A549 (cell line): ENCODE data around the gene TUBB3. TPM values are rescaled to one million over a fixed set of nuclear protein-coding genes. Genes with fewer than 3 reads are reported as not detected.

ENCODE experiments used
- ATAC-seq, 2 experiments: fragments of 200-7000 bp in 1 of 2; fragments of >200 bp in 1 of 2; cut with Nextera tagmentation in 1 of 2; cut with Tn5 transposase in 1 of 2; 3 replicates each; pipeline versions ENCODE4 v1.8.0 to v1.9.1; 2018 to 2020; ENCODE audit warnings: mild to moderate bottlenecking in 1 of 2, moderate library complexity in 1 of 2
- CTCF ChIA-PET: fragments of 300-600 bp; sonication (Branson Sonifier 250); formaldehyde crosslinking; extraction: SDS; loops from one replicate; lab custom pipeline; 2021; ENCODE audit warnings: antibody characterized with exemption, inconsistent platforms; lab: Yijun Ruan, JAX
- POLR2A ChIA-PET: fragments of 350-600 bp; formaldehyde crosslinking; extraction: SDS; loops from one replicate; lab custom pipeline; 2021; ENCODE audit warnings: antibody characterized with exemption, inconsistent platforms; lab: Yijun Ruan, JAX
- DNase-seq, 2 experiments: peaks; one replicate each; pipeline versions ENCODE4 v3.0.0 to v3.0.0-alpha.2; 2011 to 2016; ENCODE audit warnings: low read depth in 1 of 2, low spot score in 1 of 2
- FAIRE-seq: peaks from 2 replicates; lab custom pipeline; 2011; peaks lifted over from hg19 to GRCh38; lab: Jason Lieb, UNC
- H3K27ac ChIP-seq, 2 experiments: fragments of >200 bp; sonication (Bioruptor Twin); formaldehyde crosslinking; 3 replicates each; pipeline ENCODE4 v1.5.1; 2016 to 2017
- H3K4me1 ChIP-seq: fragments of >200 bp; sonication (Bioruptor Twin); formaldehyde crosslinking; 3 replicates; pipeline ENCODE4 v1.6.1; 2016
- H3K4me2 ChIP-seq: fragments of >200 bp; sonication (Bioruptor Twin); formaldehyde crosslinking; 3 replicates; pipeline ENCODE4 v1.6.1; 2016
- H3K4me3 ChIP-seq: fragments of >200 bp; sonication (Bioruptor Twin); formaldehyde crosslinking; 3 replicates; pipeline ENCODE4 v1.5.1; 2016
- H3K9me3 ChIP-seq: fragments of >200 bp; sonication (Bioruptor Twin); formaldehyde crosslinking; 3 replicates; pipeline ENCODE4 v1.6.1; 2016
- ATOH8 ChIP-seq: fragments of 250-450 bp; sonication (Bioruptor Pico); IDR thresholded peaks from 2 replicates; pipeline ENCODE4 v1.5.0; 2020; ENCODE audit warnings: low read depth, mild to moderate bottlenecking, moderate library complexity
- BHLHE40 ChIP-seq: IDR thresholded peaks from 2 replicates; pipeline ENCODE4 v1.6.1; 2012; ENCODE audit warnings: low read depth, low read length, inconsistent platforms
- CTCF ChIP-seq: fragments of >200 bp; sonication (Bioruptor Twin); formaldehyde crosslinking; IDR thresholded peaks from 3 replicates; pipeline ENCODE4 v1.5.1; 2016
- E2F6 ChIP-seq: IDR thresholded peaks from 2 replicates; pipeline ENCODE4 v1.6.1; 2012; ENCODE audit warnings: low read depth, borderline replicate concordance
- ESRRA ChIP-seq: fragments of 150-350 bp; IDR thresholded peaks from 2 replicates; pipeline ENCODE4 v1.6.1; 2014; ENCODE audit warnings: mild to moderate bottlenecking, low read length, borderline replicate concordance
- FOSB ChIP-seq: fragments of 250-450 bp; sonication (Bioruptor Pico); IDR thresholded peaks from 2 replicates; pipeline ENCODE4 v1.5.0; 2020; ENCODE audit warnings: mild to moderate bottlenecking, moderate library complexity
- FOSL2 ChIP-seq, 2 experiments: fragments of 450-650 bp in 1 of 2; fragments of >200 bp in 1 of 2; sonication (Bioruptor Twin) in 1 of 2; formaldehyde crosslinking; IDR thresholded peaks; 2 replicates each; pipeline versions ENCODE4 v1.5.0 to v1.6.1; 2016 to 2020; ENCODE audit warnings: mild to moderate bottlenecking in 1 of 2, moderate library complexity in 1 of 2
- HEYL ChIP-seq: fragments of 250-450 bp; sonication (Bioruptor Pico); IDR thresholded peaks from 2 replicates; pipeline ENCODE4 v1.8.0; 2021; ENCODE audit warnings: mild to moderate bottlenecking, moderate library complexity
- HMGXB4 ChIP-seq: fragments of 250-450 bp; sonication (Bioruptor Pico); IDR thresholded peaks from 2 replicates; pipeline ENCODE4 v1.5.0; 2021; ENCODE audit warnings: mild to moderate bottlenecking, moderate library complexity, borderline replicate concordance
- HOXA7 ChIP-seq: fragments of 250-450 bp; sonication (Bioruptor Pico); IDR thresholded peaks from 2 replicates; pipeline ENCODE4 v1.5.0; 2020; ENCODE audit warnings: mild to moderate bottlenecking, moderate library complexity
- HOXB5 ChIP-seq: fragments of 250-450 bp; sonication (Bioruptor Pico); IDR thresholded peaks from 2 replicates; pipeline ENCODE4 v1.5.0; 2020; ENCODE audit warnings: mild to moderate bottlenecking, moderate library complexity
- NR3C1 ChIP-seq: fragments of >200 bp; sonication (Bioruptor Twin); formaldehyde crosslinking; IDR thresholded peaks from 3 replicates; pipeline ENCODE4 v1.6.1; 2017
- PHF8 ChIP-seq: fragments of 200-600 bp; sonication (generic); IDR thresholded peaks from 2 replicates; pipeline ENCODE4 v1.6.1; 2016; ENCODE audit warnings: low read depth, mild to moderate bottlenecking, antibody characterized with exemption, moderate library complexity, borderline replicate concordance
- POLR2A ChIP-seq: IDR thresholded peaks from 2 replicates; pipeline ENCODE4 v1.6.1; 2012; ENCODE audit warnings: mild to moderate bottlenecking, low read length
- POLR2AphosphoS2 ChIP-seq: conservative IDR thresholded peaks from 2 replicates; pipeline ENCODE4 v1.6.1; 2012; ENCODE audit warnings: low read length, improper control_type of control experiment, inconsistent platforms
- RCOR1 ChIP-seq: fragments of 150-350 bp; IDR thresholded peaks from 2 replicates; pipeline ENCODE4 v1.6.1; 2014; ENCODE audit warnings: antibody characterized with exemption, low read length, low read depth
- USF2 ChIP-seq: fragments of 450-650 bp; IDR thresholded peaks from 2 replicates; pipeline ENCODE4 v1.6.1; 2014; ENCODE audit warnings: antibody characterized with exemption
- ZC3H11A ChIP-seq: fragments of 450-650 bp; IDR thresholded peaks from 2 replicates; pipeline ENCODE4 v1.6.1; 2014; ENCODE audit warnings: antibody characterized with exemption, mild to moderate bottlenecking
- ZFP36 ChIP-seq: fragments of 450-650 bp; IDR thresholded peaks from 2 replicates; pipeline ENCODE4 v1.6.1; 2014; ENCODE audit warnings: borderline replicate concordance; ENCODE audit not compliant: partially characterized antibody
- WGBS: methylation state at CpG from one replicate; pipeline ENCODE4 v1.1.6; 2017; ENCODE audit errors: missing lambda C conversion rate; 5-methylcytosine and 5-hydroxymethylcytosine counted together
- polyA plus RNA-seq, 4 experiments: library from polyadenylated mRNA; depleted of rRNA in 3 of 4; stranded (reverse); fragments of >200 nt; fragmentation: RNase III in 1 of 4; extraction: RNeasy Plus Mini Kit Qiagen cat#74134 plus additional on column Dnase treatment in 1 of 4; gene quantifications; 2 replicates in 3 of 4; 3 replicates in 1 of 4; pipeline ENCODE4 v1.2.3, GENCODE V29; 2011 to 2017

Gene TUBB3
- polyA plus RNA-seq, 2 of the 4 experiments (the other 2 are of a cell fraction), result 48.9 to 163 TPM

GRCh38 chr16:89890200-89890599 is 32.9 kb upstream of the TUBB3 start:
- DNase-seq (no peak), FAIRE-seq (no peak), ATAC-seq (no peak)
- Histone ChIP-seq H3K4me2 (no peak overlapping the region), H3K4me3 (no peak overlapping the region), H3K4me1 (no peaks in the 10 kb centered on the region), H3K9me3 (no peaks in the 10 kb centered on the region), H3K27ac (no peak overlapping the region)
- TF ChIP-seq ZFP36 (no peak), NR3C1 (no peak), CTCF (no peak), ZC3H11A (no peak), BHLHE40 (no peak), RCOR1 (no peak), POLR2A (no peak)
- POLR2A ChIA-PET, result no interaction called here
- CTCF ChIA-PET, result interaction anchor here (0.9 to 1.6 kb wide), 4 partner anchors 9 to 190 kb away, joined by 3 to 6 read pairs (median 4); no protein-coding TSS in a partner anchor
- WGBS, result 95% methylated on average over 9 of the region's 9 CpGs

GRCh38 chr16:89890886-89891657 is 32.1 kb upstream of the TUBB3 start:
- FAIRE-seq, result no peak

More at GRCh38 chr16:89890886-89891657, 32.1 kb upstream of the TUBB3 start:
- ChIA-PET CTCF (interaction anchor here (0.8 to 1.6 kb wide), 5 partner anchors 10 to 191 kb away, joined by 3 to 6 read pairs (median 4); partner anchors contain the start of gene DEF8), POLR2A (no interaction called here)
- Histone ChIP-seq H3K27ac (no peak overlapping the region), H3K4me2 (no peak overlapping the region), H3K4me3 (no peak overlapping the region), H3K9me3 (no peaks in the 10 kb centered on the region), H3K4me1 (no peaks in the 10 kb centered on the region)
- no peak for DNase-seq
- no peak for ATAC-seq
- TF ChIP-seq FOSL2 (IDR thresholded peaks at IDR 0.05) (no peak), FOSL2 (CRISPR knock-in tag; IDR thresholded peaks at IDR 0.05) (no peak), USF2 (no peak), FOSB (CRISPR knock-in tag) (no peak), PHF8 (no peak), ESRRA (no peak), ATOH8 (no peak), POLR2AphosphoS2 (no peak), E2F6 (no peak), ZFP36 (no peak), HOXB5 (CRISPR knock-in tag) (no peak), HMGXB4 (CRISPR knock-in tag) (no peak), HEYL (CRISPR knock-in tag) (no peak), HOXA7 (CRISPR knock-in tag) (no peak)
- WGBS, result 93% methylated on average over 14 of the region's 16 CpGs
